Adrenal gland (tissue), 5 donors: ENCODE data around the gene SORCS3.

Experiments
- CTCF ChIP-seq, 6 experiments: fragments of 450-650 bp in 4 of 6; fragments of 200-600 bp in 2 of 6; sonication (generic) in 1 of 6; IDR thresholded peaks; 1 replicate in 5 of 6; 2 replicates in 1 of 6; pipeline versions ENCODE4 v1.5.1 to v1.8.0; 2016 to 2021; ENCODE audit warnings: antibody characterized with exemption in 6 of 6, mild to moderate bottlenecking in 2 of 6, moderate library complexity in 1 of 6
- POLR2A ChIP-seq, 2 donors: fragments of 450-650 bp; IDR thresholded peaks; one replicate each; pipeline ENCODE4 v1.6.1; 2017; ENCODE audit warnings: antibody characterized with exemption in 2 of 2, mild to moderate bottlenecking in 2 of 2, moderate library complexity in 1 of 2
- donor health status: DM: no; HTN: no; CAD: no.

GRCh38 chr10:105259201-105259600 is 618.1 kb downstream of the SORCS3 start:
- TF ChIP-seq POLR2A (IDR thresholded peaks at IDR 0.05) (no peak), CTCF (IDR thresholded peaks at IDR 0.05) (no peak)
